ENCODE results near the gene WDR6.

GRCh38 chr3:49057268-49057667 is 50.1 kb downstream of the WDR6 start:
- TF ChIP-seq POLR2A (IDR thresholded peaks at IDR 0.05) (no peak), CTCF (IDR thresholded peaks at IDR 0.05) (no peak)
